Common myeloid progenitor, CD34-positive (primary cell): ENCODE data around the gene CIDEA.
A peak's percentile ranks its signal among the peaks of the same experiment; 100 is the strongest.

Experiments used
- CTCF ChIA-PET: fragments of 350-600 bp; sonication (Branson Sonifier 250); formaldehyde crosslinking; loops from one replicate; lab custom pipeline; 2021; ENCODE audit warnings: antibody characterized with exemption; lab: Charles Lee
- POLR2A ChIA-PET: fragments of 350-600 bp; sonication (Branson Sonifier 250); formaldehyde crosslinking; loops from one replicate; lab custom pipeline; 2021; ENCODE audit warnings: antibody characterized with exemption; lab: Charles Lee
- DNase-seq, 3 donors: peaks; one replicate each; pipeline versions ENCODE4 v3.0.0 to v3.0.0-alpha.2; 2013
- H3K27ac ChIP-seq, 2 experiments: 1 replicate in 1 of 2; 2 replicates in 1 of 2; pipeline ENCODE4 v1.7.0; 2013; ENCODE audit warnings: inconsistent platforms in 2 of 2, low read length in 2 of 2, mild to moderate bottlenecking in 2 of 2, low read depth in 1 of 2, moderate library complexity in 1 of 2; ENCODE audit not compliant: severe bottlenecking in 2 of 2, insufficient read depth in 1 of 2, poor library complexity in 1 of 2
- H3K27me3 ChIP-seq, 5 experiments: replicated peaks in 2 of 5; 1 replicate in 3 of 5; 2 replicates in 2 of 5; pipeline versions ENCODE4 v1.6.1 to v1.7.0; 2013; ENCODE audit warnings: low read length in 4 of 5, mild to moderate bottlenecking in 2 of 5, moderate library complexity in 2 of 5, inconsistent platforms in 1 of 5; ENCODE audit not compliant: insufficient read depth in 5 of 5, control insufficient read depth in 4 of 5
- H3K36me3 ChIP-seq, 4 experiments: 1 replicate in 2 of 4; 2 replicates in 2 of 4; pipeline versions ENCODE4 v1.6.1 to v1.7.0; 2013; ENCODE audit warnings: low read length in 3 of 4, control low read depth in 1 of 4, mild to moderate bottlenecking in 1 of 4; ENCODE audit not compliant: control insufficient read depth in 4 of 4, insufficient read depth in 4 of 4
- H3K4me1 ChIP-seq, 4 experiments: 1 replicate in 3 of 4; 2 replicates in 1 of 4; pipeline versions ENCODE4 v1.6.1 to v1.7.1; 2013; ENCODE audit warnings: low read length in 3 of 4, mild to moderate bottlenecking in 3 of 4, control low read depth in 1 of 4, inconsistent platforms in 1 of 4, moderate library complexity in 1 of 4; ENCODE audit not compliant: control insufficient read depth in 4 of 4, insufficient read depth in 4 of 4; ENCODE audit errors: control extremely low read depth in 1 of 4
- H3K4me3 ChIP-seq, 7 experiments: 1 replicate in 4 of 7; 2 replicates in 3 of 7; pipeline versions ENCODE4 v1.5.1 to v1.7.0; 2013; ENCODE audit warnings: mild to moderate bottlenecking in 7 of 7, low read length in 6 of 7, moderate library complexity in 6 of 7, inconsistent platforms in 2 of 7, low read depth in 2 of 7, control low read depth in 1 of 7; ENCODE audit not compliant: insufficient read depth in 4 of 7, control insufficient read depth in 1 of 7; ENCODE audit errors: extremely low read depth in 1 of 7
- H3K9me3 ChIP-seq, 5 experiments: 1 replicate in 4 of 5; 2 replicates in 1 of 5; pipeline versions ENCODE4 v1.6.1 to v1.7.1; 2013; ENCODE audit warnings: low read length in 4 of 5, mild to moderate bottlenecking in 2 of 5, inconsistent platforms in 1 of 5, low read depth in 1 of 5, moderate library complexity in 1 of 5; ENCODE audit not compliant: control insufficient read depth in 4 of 5, insufficient read depth in 2 of 5; ENCODE audit errors: control extremely low read depth in 1 of 5
- WGBS: methylation state at CpG from one replicate; pipeline ENCODE4 v1.1.5; 2013; ENCODE audit not compliant: insufficient coverage; 5-methylcytosine and 5-hydroxymethylcytosine counted together

Gene CIDEA

GRCh38 chr18:12271376-12272235, 17.4 kb downstream of the CIDEA start:
- POLR2A ChIA-PET = interaction anchor here (0.5 kb wide), 1 partner anchor 438 kb away, joined by 3 read pairs; no protein-coding TSS in a partner anchor
- peak overlapping the region; percentile 20 to 79 (median 68) for H3K4me3 ChIP-seq
- 15% methylated on average over 36 of the region's 51 CpGs for WGBS
- no peaks in the 10 kb centered on the region for H3K9me3 ChIP-seq
- no peaks in the 10 kb centered on the region for H3K36me3 ChIP-seq
- DNase-seq = peak; percentile 78 to 82 (median 81)
- H3K27ac ChIP-seq = no peak overlapping the region
- CTCF ChIA-PET = interaction anchor here (0.6 to 2.8 kb wide), 17 partner anchors 9 to 440 kb away, joined by 3 to 15 read pairs (median 5); partner anchors contain the start of gene CIDEA
- peaks cover 0 to 6% (median 5%) of the 10 kb centered on the region in 4 experiments for H3K4me1 ChIP-seq
- H3K27me3 ChIP-seq = peaks cover 0 to 3% (median 0%) of the 10 kb centered on the region in 5 experiments

- H3K27ac ChIP-seq = no peak overlapping the region
- H3K27me3 ChIP-seq = peaks cover 0 to 3% (median 0%) of the 10 kb centered on the region in 5 experiments
- 100% methylated on average over 3 of the region's 4 CpGs for WGBS
- ChIA-PET POLR2A (no interaction called here), CTCF (interaction anchor here (0.9 to 4.2 kb wide), 4 partner anchors 8 to 13 kb away, joined by 3 to 22 read pairs (median 4); no protein-coding TSS in a partner anchor)
- DNase-seq = no peak
- H3K4me1 ChIP-seq = peaks cover 0 to 19% (median 10%) of the 10 kb centered on the region in 4 experiments
- H3K9me3 ChIP-seq = no peaks in the 10 kb centered on the region
- no peak overlapping the region for H3K4me3 ChIP-seq
- no peaks in the 10 kb centered on the region for H3K36me3 ChIP-seq
These were observed 20.6 kb downstream of the CIDEA start for GRCh38 chr18:12274793-12275192.

- Histone ChIP-seq H3K4me1 (peaks cover 0 to 14% (median 4%) of the 10 kb centered on the region in 4 experiments), H3K36me3 (no peaks in the 10 kb centered on the region), H3K27ac (no peak overlapping the region), H3K4me3 (no peak overlapping the region), H3K27me3 (peaks cover 0 to 3% (median 0%) of the 10 kb centered on the region in 5 experiments), H3K9me3 (no peaks in the 10 kb centered on the region)
- 96% methylated on average over 18 of the region's 26 CpGs for WGBS
- no peak for DNase-seq
- ChIA-PET CTCF (interaction anchor here (2.5 to 4.2 kb wide), 2 partner anchors 10 to 51 kb away, joined by 11 to 22 read pairs; no protein-coding TSS in a partner anchor), POLR2A (no interaction called here)
These were observed 22.8 kb downstream of the CIDEA start for GRCh38 chr18:12276736-12277554.

- peaks cover 0 to 8% (median 0%) of the 10 kb centered on the region in 5 experiments for H3K27me3 ChIP-seq
- ChIA-PET CTCF (interaction anchor here (1.0 to 4.2 kb wide), 8 partner anchors 11 to 113 kb away, joined by 3 to 22 read pairs (median 4); no protein-coding TSS in a partner anchor), POLR2A (no interaction called here)
- H3K4me1 ChIP-seq = peaks cover 0 to 14% (median 4%) of the 10 kb centered on the region in 4 experiments
- no peaks in the 10 kb centered on the region for H3K36me3 ChIP-seq
- WGBS = 81% methylated on average over 6 of the region's 7 CpGs
- peak in 1 of 3 donors; percentile 8 for DNase-seq
- H3K9me3 ChIP-seq = no peaks in the 10 kb centered on the region
- no peak overlapping the region for H3K27ac ChIP-seq
- no peak overlapping the region for H3K4me3 ChIP-seq
These were observed 24.1 kb downstream of the CIDEA start for GRCh38 chr18:12278215-12278671.

- Histone ChIP-seq H3K9me3 (no peaks in the 10 kb centered on the region), H3K27ac (no peak overlapping the region), H3K36me3 (no peaks in the 10 kb centered on the region), H3K4me3 (peak overlapping the region in 2 of 7 experiments; percentile 10 to 13), H3K27me3 (peaks cover 0 to 8% (median 0%) of the 10 kb centered on the region in 5 experiments), H3K4me1 (peaks cover 0 to 16% (median 4%) of the 10 kb centered on the region in 4 experiments)
- 75% methylated on average over 25 of the region's 30 CpGs for WGBS
- CTCF ChIA-PET = interaction anchor here (1.0 to 4.2 kb wide), 9 partner anchors 8 to 112 kb away, joined by 3 to 22 read pairs (median 4); no protein-coding TSS in a partner anchor
- POLR2A ChIA-PET = no interaction called here
- DNase-seq = no peak
These were observed 24.9 kb downstream of the CIDEA start for GRCh38 chr18:12278741-12279682.
